HepG2 (cell line): ENCODE data around the gene ZNF764. TPM values are rescaled to one million over a fixed set of nuclear protein-coding genes. Genes with fewer than 3 reads are reported as not detected.
"Not testable (repeated sequence)": the region's sequence is repeated elsewhere in the genome, so short reads cannot be mapped to it uniquely, and the experiment has no call there.

Experiments
- ARNTL ChIP-seq: sonication (generic); formaldehyde crosslinking; IDR thresholded peaks from 2 replicates; pipeline ENCODE4 v1.4.0; 2020; ENCODE audit warnings: mild to moderate bottlenecking, missing genetic modification reagents
- HNF4G ChIP-seq, 2 experiments: sonication (generic) in 1 of 2; formaldehyde crosslinking in 1 of 2; IDR thresholded peaks; 2 replicates each; pipeline versions ENCODE4 v1.4.0 to v1.6.1; 2011 to 2020; ENCODE audit warnings: borderline replicate concordance in 2 of 2, low read depth in 2 of 2, mild to moderate bottlenecking in 2 of 2, low read length in 1 of 2, missing genetic modification reagents in 1 of 2, moderate library complexity in 1 of 2
- ONECUT2 ChIP-seq: sonication (generic); formaldehyde crosslinking; IDR thresholded peaks from 2 replicates; pipeline ENCODE4 v1.4.0; 2020; ENCODE audit warnings: missing genetic modification reagents
- POLR2G ChIP-seq: fragments of 200-400 bp; formaldehyde crosslinking; IDR thresholded peaks from 2 replicates; pipeline ENCODE4 v1.6.1; 2018; ENCODE audit warnings: mild to moderate bottlenecking, low read depth, low read length, moderate library complexity
- RARA ChIP-seq: IDR thresholded peaks from 2 replicates; pipeline ENCODE4 v1.6.1; 2016; ENCODE audit warnings: missing genetic modification reagents, missing compliant biosample characterization
- RCOR2 ChIP-seq: IDR thresholded peaks from 2 replicates; pipeline ENCODE4 v1.6.1; 2016; ENCODE audit warnings: missing biosample characterization, missing genetic modification reagents
- TBX2 ChIP-seq: sonication (generic); formaldehyde crosslinking; IDR thresholded peaks from 2 replicates; pipeline ENCODE4 v1.5.0; 2020; ENCODE audit warnings: missing genetic modification reagents, mild to moderate bottlenecking, borderline replicate concordance
- ZNF235 ChIP-seq: sonication (generic); formaldehyde crosslinking; IDR thresholded peaks from 2 replicates; pipeline ENCODE4 v1.8.1; 2023; ENCODE audit warnings: mild to moderate bottlenecking, missing genetic modification reagents, borderline replicate concordance
- ZNF616 ChIP-seq: sonication (generic); formaldehyde crosslinking; IDR thresholded peaks from 2 replicates; pipeline ENCODE4 v1.5.0; 2020; ENCODE audit warnings: low read depth, mild to moderate bottlenecking, missing genetic modification reagents
- ZNF766 ChIP-seq: sonication (generic); formaldehyde crosslinking; IDR thresholded peaks from 2 replicates; pipeline ENCODE4 v1.5.0; 2020; ENCODE audit warnings: missing genetic modification reagents, borderline replicate concordance
- ZNF83 ChIP-seq: sonication (generic); formaldehyde crosslinking; IDR thresholded peaks from 2 replicates; pipeline ENCODE4 v1.4.0; 2020; ENCODE audit warnings: missing genetic modification reagents, mild to moderate bottlenecking, borderline replicate concordance
- polyA plus RNA-seq, 8 experiments: library from polyadenylated mRNA; depleted of rRNA in 3 of 8; stranded (reverse) in 7 of 8; unstranded in 1 of 8; fragments of >200 nt; fragmentation: Illumina TruSeq in 4 of 8; extraction: Trizol in 4 of 8; gene quantifications; 2 replicates each; pipeline versions ENCODE4 v1.2.1 to v1.2.3, GENCODE V29; 2011 to 2016; ENCODE audit warnings: low read depth in 4 of 8, missing spikeins in 1 of 8, mixed read lengths in 1 of 8; ENCODE audit not compliant: insufficient read depth in 1 of 8
- total RNA-seq, 5 experiments: library from RNA; depleted of rRNA; stranded (reverse); fragments of >200 nt; fragmentation: Illumina TruSeq; extraction: Trizol; gene quantifications; 2 replicates each; pipeline ENCODE4 v1.2.3, GENCODE V29; 2016; ENCODE audit warnings: low read depth in 1 of 5
- TF ChIP-seq, protein P1 (sequence below): IDR thresholded peaks from 2 replicates; pipeline ENCODE4 v1.4.0; 2020; ENCODE audit warnings: mild to moderate bottlenecking, missing genetic modification reagents
- TF ChIP-seq, protein P2 (sequence below): sonication (generic); formaldehyde crosslinking; IDR thresholded peaks from 2 replicates; pipeline ENCODE4 v1.8.1; 2023; ENCODE audit warnings: mild to moderate bottlenecking, moderate library complexity, missing genetic modification reagents
- TF ChIP-seq, protein P3 (sequence below): sonication (generic); formaldehyde crosslinking; IDR thresholded peaks from 2 replicates; pipeline ENCODE4 v1.4.0; 2020; ENCODE audit warnings: missing genetic modification reagents
- TF ChIP-seq, protein P4 (sequence below): sonication (generic); formaldehyde crosslinking; IDR thresholded peaks from 2 replicates; pipeline ENCODE4 v1.8.1; 2022; ENCODE audit warnings: low read depth, mild to moderate bottlenecking, missing genetic modification reagents
- TF ChIP-seq, protein P5 (sequence below): sonication (generic); formaldehyde crosslinking; IDR thresholded peaks from 2 replicates; pipeline ENCODE4 v1.4.0; 2020; ENCODE audit warnings: mild to moderate bottlenecking, missing genetic modification reagents

Gene ZNF764
- total and polyA plus RNA-seq, 2 of the 13 experiments (the other 11 are each of a cell fraction or from before 2014, with no cell fraction given) = 4.1 to 9.1 TPM

DNA sequence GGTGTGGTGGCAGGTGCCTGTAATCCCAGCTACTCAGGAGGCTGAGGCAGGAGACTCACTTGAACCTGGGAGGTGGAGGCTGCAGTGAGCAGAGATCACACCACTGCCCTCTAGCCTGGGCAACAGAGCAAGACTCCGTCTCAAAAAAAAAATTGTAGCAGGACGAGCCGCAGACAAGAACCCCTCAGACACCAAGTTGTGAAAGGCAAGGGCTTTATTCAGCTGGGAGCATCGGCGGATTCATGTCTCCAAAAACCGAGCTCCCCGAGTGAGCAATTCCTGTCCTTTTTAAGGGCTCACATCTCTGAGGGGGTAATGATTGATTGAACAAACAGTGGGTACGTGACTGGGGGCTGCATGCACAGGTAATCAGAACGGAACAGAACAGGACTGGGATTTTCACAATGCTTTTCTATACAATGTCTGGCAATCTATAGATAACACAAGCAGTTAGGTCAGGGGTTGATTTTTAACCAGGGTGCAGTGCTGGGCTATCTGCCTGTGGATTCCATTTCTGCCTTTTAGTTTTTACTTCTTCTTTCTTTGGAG, 17.2 kb downstream of the ZNF764 start (continued):
- TF ChIP-seq, protein P1, sequence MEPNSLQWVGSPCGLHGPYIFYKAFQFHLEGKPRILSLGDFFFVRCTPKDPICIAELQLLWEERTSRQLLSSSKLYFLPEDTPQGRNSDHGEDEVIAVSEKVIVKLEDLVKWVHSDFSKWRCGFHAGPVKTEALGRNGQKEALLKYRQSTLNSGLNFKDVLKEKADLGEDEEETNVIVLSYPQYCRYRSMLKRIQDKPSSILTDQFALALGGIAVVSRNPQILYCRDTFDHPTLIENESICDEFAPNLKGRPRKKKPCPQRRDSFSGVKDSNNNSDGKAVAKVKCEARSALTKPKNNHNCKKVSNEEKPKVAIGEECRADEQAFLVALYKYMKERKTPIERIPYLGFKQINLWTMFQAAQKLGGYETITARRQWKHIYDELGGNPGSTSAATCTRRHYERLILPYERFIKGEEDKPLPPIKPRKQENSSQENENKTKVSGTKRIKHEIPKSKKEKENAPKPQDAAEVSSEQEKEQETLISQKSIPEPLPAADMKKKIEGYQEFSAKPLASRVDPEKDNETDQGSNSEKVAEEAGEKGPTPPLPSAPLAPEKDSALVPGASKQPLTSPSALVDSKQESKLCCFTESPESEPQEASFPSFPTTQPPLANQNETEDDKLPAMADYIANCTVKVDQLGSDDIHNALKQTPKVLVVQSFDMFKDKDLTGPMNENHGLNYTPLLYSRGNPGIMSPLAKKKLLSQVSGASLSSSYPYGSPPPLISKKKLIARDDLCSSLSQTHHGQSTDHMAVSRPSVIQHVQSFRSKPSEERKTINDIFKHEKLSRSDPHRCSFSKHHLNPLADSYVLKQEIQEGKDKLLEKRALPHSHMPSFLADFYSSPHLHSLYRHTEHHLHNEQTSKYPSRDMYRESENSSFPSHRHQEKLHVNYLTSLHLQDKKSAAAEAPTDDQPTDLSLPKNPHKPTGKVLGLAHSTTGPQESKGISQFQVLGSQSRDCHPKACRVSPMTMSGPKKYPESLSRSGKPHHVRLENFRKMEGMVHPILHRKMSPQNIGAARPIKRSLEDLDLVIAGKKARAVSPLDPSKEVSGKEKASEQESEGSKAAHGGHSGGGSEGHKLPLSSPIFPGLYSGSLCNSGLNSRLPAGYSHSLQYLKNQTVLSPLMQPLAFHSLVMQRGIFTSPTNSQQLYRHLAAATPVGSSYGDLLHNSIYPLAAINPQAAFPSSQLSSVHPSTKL (CRISPR knock-in tag) = peak; percentile 70; the same call in 1 of the 2 replicates
- TF ChIP-seq ONECUT2 (CRISPR knock-in tag) (peak; percentile 65), HNF4G (CRISPR knock-in tag; IDR thresholded peaks at IDR 0.05; ENCODE audit: borderline replicate concordance, low read depth) (0 out of 2 replicates have a peak, but pooled peaks have one; percentile 47), ARNTL (peak; percentile 66; the same call in 1 of the 2 replicates), TBX2 (CRISPR knock-in tag) (peak; percentile 86), POLR2G (peak; percentile 49; the same call in 1 of the 2 replicates), RARA (CRISPR knock-in tag) (peak; percentile 60), RCOR2 (peak; percentile 91), ZNF616 (0 out of 2 replicates have a peak, but pooled peaks have one; percentile 58), ZNF83 (CRISPR knock-in tag) (0 out of 2 replicates have a peak, but pooled peaks have one; percentile 56), ZNF766 (peak; percentile 23; the same call in 1 of the 2 replicates), ZNF235 (CRISPR knock-in tag) (peak; percentile 91; the same call in 1 of the 2 replicates)
- not testable (repeated sequence) for TF ChIP-seq HNF4G (IDR thresholded peaks at IDR 0.05; ENCODE audit: borderline replicate concordance, low read depth, low read length)
- TF ChIP-seq, protein P2, sequence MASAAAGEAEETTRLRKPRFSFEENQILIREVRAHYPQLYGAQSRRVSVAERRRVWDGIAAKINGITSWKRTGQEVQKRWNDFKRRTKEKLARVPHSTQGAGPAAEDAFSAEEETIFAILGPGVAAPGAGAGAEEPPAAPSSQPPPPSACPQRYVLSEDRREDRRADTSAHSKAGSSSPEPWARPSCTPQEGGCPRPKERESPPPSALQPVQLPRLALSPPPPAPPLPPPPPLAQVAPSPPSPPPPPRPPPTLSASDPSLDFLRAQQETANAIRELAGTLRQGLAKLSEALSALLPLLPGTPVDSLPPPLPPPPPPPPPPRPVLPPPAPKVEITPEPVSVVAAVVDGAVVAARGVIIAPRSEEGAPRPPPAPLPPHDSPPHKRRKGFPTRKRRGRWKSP = 0 out of 2 replicates have a peak, but pooled peaks have one; percentile 54
- TF ChIP-seq, protein P3, sequence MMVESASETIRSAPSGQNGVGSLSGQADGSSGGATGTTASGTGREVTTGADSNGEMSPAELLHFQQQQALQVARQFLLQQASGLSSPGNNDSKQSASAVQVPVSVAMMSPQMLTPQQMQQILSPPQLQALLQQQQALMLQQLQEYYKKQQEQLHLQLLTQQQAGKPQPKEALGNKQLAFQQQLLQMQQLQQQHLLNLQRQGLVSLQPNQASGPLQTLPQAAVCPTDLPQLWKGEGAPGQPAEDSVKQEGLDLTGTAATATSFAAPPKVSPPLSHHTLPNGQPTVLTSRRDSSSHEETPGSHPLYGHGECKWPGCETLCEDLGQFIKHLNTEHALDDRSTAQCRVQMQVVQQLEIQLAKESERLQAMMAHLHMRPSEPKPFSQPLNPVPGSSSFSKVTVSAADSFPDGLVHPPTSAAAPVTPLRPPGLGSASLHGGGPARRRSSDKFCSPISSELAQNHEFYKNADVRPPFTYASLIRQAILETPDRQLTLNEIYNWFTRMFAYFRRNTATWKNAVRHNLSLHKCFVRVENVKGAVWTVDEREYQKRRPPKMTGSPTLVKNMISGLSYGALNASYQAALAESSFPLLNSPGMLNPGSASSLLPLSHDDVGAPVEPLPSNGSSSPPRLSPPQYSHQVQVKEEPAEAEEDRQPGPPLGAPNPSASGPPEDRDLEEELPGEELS = peak; percentile 83
- TF ChIP-seq, protein P4, sequence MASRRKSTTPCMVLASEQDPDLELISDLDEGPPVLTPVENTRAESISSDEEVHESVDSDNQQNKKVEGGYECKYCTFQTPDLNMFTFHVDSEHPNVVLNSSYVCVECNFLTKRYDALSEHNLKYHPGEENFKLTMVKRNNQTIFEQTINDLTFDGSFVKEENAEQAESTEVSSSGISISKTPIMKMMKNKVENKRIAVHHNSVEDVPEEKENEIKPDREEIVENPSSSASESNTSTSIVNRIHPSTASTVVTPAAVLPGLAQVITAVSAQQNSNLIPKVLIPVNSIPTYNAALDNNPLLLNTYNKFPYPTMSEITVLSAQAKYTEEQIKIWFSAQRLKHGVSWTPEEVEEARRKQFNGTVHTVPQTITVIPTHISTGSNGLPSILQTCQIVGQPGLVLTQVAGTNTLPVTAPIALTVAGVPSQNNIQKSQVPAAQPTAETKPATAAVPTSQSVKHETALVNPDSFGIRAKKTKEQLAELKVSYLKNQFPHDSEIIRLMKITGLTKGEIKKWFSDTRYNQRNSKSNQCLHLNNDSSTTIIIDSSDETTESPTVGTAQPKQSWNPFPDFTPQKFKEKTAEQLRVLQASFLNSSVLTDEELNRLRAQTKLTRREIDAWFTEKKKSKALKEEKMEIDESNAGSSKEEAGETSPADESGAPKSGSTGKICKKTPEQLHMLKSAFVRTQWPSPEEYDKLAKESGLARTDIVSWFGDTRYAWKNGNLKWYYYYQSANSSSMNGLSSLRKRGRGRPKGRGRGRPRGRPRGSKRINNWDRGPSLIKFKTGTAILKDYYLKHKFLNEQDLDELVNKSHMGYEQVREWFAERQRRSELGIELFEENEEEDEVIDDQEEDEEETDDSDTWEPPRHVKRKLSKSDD (CRISPR knock-in tag) = peak; percentile 78; the same call in 1 of the 2 replicates
- TF ChIP-seq, protein P5, sequence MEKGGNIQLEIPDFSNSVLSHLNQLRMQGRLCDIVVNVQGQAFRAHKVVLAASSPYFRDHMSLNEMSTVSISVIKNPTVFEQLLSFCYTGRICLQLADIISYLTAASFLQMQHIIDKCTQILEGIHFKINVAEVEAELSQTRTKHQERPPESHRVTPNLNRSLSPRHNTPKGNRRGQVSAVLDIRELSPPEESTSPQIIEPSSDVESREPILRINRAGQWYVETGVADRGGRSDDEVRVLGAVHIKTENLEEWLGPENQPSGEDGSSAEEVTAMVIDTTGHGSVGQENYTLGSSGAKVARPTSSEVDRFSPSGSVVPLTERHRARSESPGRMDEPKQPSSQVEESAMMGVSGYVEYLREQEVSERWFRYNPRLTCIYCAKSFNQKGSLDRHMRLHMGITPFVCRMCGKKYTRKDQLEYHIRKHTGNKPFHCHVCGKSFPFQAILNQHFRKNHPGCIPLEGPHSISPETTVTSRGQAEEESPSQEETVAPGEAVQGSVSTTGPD (CRISPR knock-in tag) = peak; percentile 78; the same call in 1 of the 2 replicates
